ENCODE data around the gene NTNG1. TPM values are rescaled to one million over a fixed set of nuclear protein-coding genes. Genes with fewer than 3 reads are reported as not detected.

The NTNG1 gene
- total RNA-seq, 2 experiments from 2014 or later, result not detected

- no peaks in the 10 kb centered on the region for H3K36me3 Mint-ChIP-seq (ENCODE audit: low read depth)
- Histone ChIP-seq H3K36me3 (ENCODE audit: insufficient read depth, low read length) (no peaks in the 10 kb centered on the region), H3K4me3 (ENCODE audit: low read length) (no peak overlapping the region), H3K27me3 (ENCODE audit: control insufficient read depth in 1 of 2, insufficient read depth in 2 of 2, low read length in 2 of 2) (no peaks in the 10 kb centered on the region), H3K4me1 (ENCODE audit: insufficient read depth, low read length) (no peaks in the 10 kb centered on the region), H3K9me3 (ENCODE audit: control insufficient read depth in 1 of 2, insufficient read depth in 1 of 2, low read length in 2 of 2) (no peaks in the 10 kb centered on the region), H3K27ac (ENCODE audit: low read depth in 1 of 2, low read length in 2 of 2) (no peak overlapping the region)
- CTCF ChIA-PET, result no interaction called here
- H3K4me1 Mint-ChIP-seq (ENCODE audit: low read depth), result no peaks in the 10 kb centered on the region
- POLR2A ChIA-PET, result no interaction called here
- no peak overlapping the region for H3K4me3 Mint-ChIP-seq
- H3K27ac Mint-ChIP-seq, result no peak overlapping the region
- no peak for TF ChIP-seq CTCF (IDR thresholded peaks at IDR 0.05)
- intact Hi-C loops (cut with DNase I, micrococcal nuclease), result no loop called here
- H3K27me3 Mint-ChIP-seq, result no peaks in the 10 kb centered on the region
- ATAC-seq (ENCODE audit: poor library complexity) (no peak), DNase-seq (no peak)
- no peaks in the 10 kb centered on the region for H3K9me3 Mint-ChIP-seq
Measured at GRCh38 chr1:107358619-107359327, 217.9 kb downstream of the NTNG1 start.

GRCh38 chr1:107359472-107360241, 218.8 kb downstream of the NTNG1 start:
- intact Hi-C loops (cut with DNase I, micrococcal nuclease), result no loop called here
- DNase-seq, result no peak
- H3K27me3 Mint-ChIP-seq, result no peaks in the 10 kb centered on the region
- no peak for TF ChIP-seq CTCF (IDR thresholded peaks at IDR 0.05)
- no peaks in the 10 kb centered on the region for H3K9me3 Mint-ChIP-seq
- H3K27me3 ChIP-seq (ENCODE audit: control insufficient read depth in 1 of 2, insufficient read depth in 2 of 2, low read length in 2 of 2), result no peaks in the 10 kb centered on the region
- H3K27ac Mint-ChIP-seq, result no peak overlapping the region
- ATAC-seq (ENCODE audit: poor library complexity), result no peak
- ChIA-PET POLR2A (no interaction called here), CTCF (no interaction called here)
- H3K4me1 Mint-ChIP-seq (ENCODE audit: low read depth), result no peaks in the 10 kb centered on the region
- H3K36me3 Mint-ChIP-seq (ENCODE audit: low read depth), result no peaks in the 10 kb centered on the region
- no peaks in the 10 kb centered on the region for H3K36me3 ChIP-seq (ENCODE audit: insufficient read depth, low read length)
- no peak overlapping the region for H3K4me3 Mint-ChIP-seq
- H3K4me3 ChIP-seq (ENCODE audit: low read length), result no peak overlapping the region
- H3K27ac ChIP-seq (ENCODE audit: low read depth in 1 of 2, low read length in 2 of 2), result no peak overlapping the region
- no peaks in the 10 kb centered on the region for H3K4me1 ChIP-seq (ENCODE audit: insufficient read depth, low read length)
- H3K9me3 ChIP-seq (ENCODE audit: control insufficient read depth in 1 of 2, insufficient read depth in 1 of 2, low read length in 2 of 2), result no peaks in the 10 kb centered on the region

GRCh38 chr1:107362468-107363140, 221.8 kb downstream of the NTNG1 start:
- Mint-ChIP-seq H3K36me3 (ENCODE audit: low read depth) (no peaks in the 10 kb centered on the region), H3K4me3 (no peak overlapping the region), H3K27me3 (no peaks in the 10 kb centered on the region), H3K9me3 (no peaks in the 10 kb centered on the region), H3K27ac (no peak overlapping the region), H3K4me1 (ENCODE audit: low read depth) (no peaks in the 10 kb centered on the region)
- no peak for TF ChIP-seq CTCF (IDR thresholded peaks at IDR 0.05)
- Histone ChIP-seq H3K27me3 (ENCODE audit: control insufficient read depth in 1 of 2, insufficient read depth in 2 of 2, low read length in 2 of 2) (no peaks in the 10 kb centered on the region), H3K9me3 (ENCODE audit: control insufficient read depth in 1 of 2, insufficient read depth in 1 of 2, low read length in 2 of 2) (no peaks in the 10 kb centered on the region), H3K4me1 (ENCODE audit: insufficient read depth, low read length) (no peaks in the 10 kb centered on the region), H3K4me3 (ENCODE audit: low read length) (no peak overlapping the region), H3K27ac (ENCODE audit: low read depth in 1 of 2, low read length in 2 of 2) (no peak overlapping the region), H3K36me3 (ENCODE audit: insufficient read depth, low read length) (no peaks in the 10 kb centered on the region)
- DNase-seq, result no peak
- ChIA-PET POLR2A (no interaction called here), CTCF (interaction anchor here (1.1 kb wide), 1 partner anchor 8 kb away, joined by 3 read pairs; no protein-coding TSS in a partner anchor)
- intact Hi-C loops (cut with DNase I, micrococcal nuclease), result no loop called here
- ATAC-seq (ENCODE audit: poor library complexity), result no peak

Measured in CD4-positive, alpha-beta T cell (primary cell).